ENCODE data around the gene PTGER4. TPM values are rescaled to one million over a fixed set of nuclear protein-coding genes. Genes with fewer than 3 reads are reported as not detected.
"Not testable (repeated sequence)": the region's sequence is repeated elsewhere in the genome, so short reads cannot be mapped to it uniquely, and the experiment has no call there.

Gene PTGER4
- total and polyA plus RNA-seq, 2 donors, result 22.8 to 25.2 TPM

GRCh38 chr5:40691894-40692293 lies 12.2 kb downstream of the PTGER4 start:
- Histone ChIP-seq H3K4me1 (ENCODE audit: control insufficient read depth in 2 of 2, insufficient read depth in 2 of 2, low read length in 2 of 2) (peaks cover 0 to 8% of the 10 kb centered on the region in 2 donors), H3K27me3 (ENCODE audit: control insufficient read depth in 2 of 2, insufficient read depth in 1 of 2, low read length in 1 of 2) (no peaks in the 10 kb centered on the region), H3K4me3 (ENCODE audit: low read length in 2 of 2) (no peak overlapping the region), H3K9me3 (ENCODE audit: control insufficient read depth in 2 of 2, insufficient read depth in 1 of 2, low read length in 1 of 2) (no peaks in the 10 kb centered on the region), H3K27ac (ENCODE audit: low read depth in 1 of 2, low read length in 1 of 2) (no peak overlapping the region), H3K36me3 (ENCODE audit: control insufficient read depth in 2 of 2, insufficient read depth in 2 of 2, low read length in 1 of 2) (peaks cover 18 to 47% of the 10 kb centered on the region in 2 donors)
- 96% methylated on average over 9 of the region's 9 CpGs for WGBS
- no peak for DNase-seq (ENCODE audit: low read depth in 6 of 9, low spot score in 9 of 9)

- Histone ChIP-seq H3K27ac (ENCODE audit: low read depth in 1 of 2, low read length in 1 of 2) (no peak overlapping the region), H3K4me3 (ENCODE audit: low read length in 2 of 2) (no peak overlapping the region), H3K9me3 (ENCODE audit: control insufficient read depth in 2 of 2, insufficient read depth in 1 of 2, low read length in 1 of 2) (no peaks in the 10 kb centered on the region), H3K36me3 (ENCODE audit: control insufficient read depth in 2 of 2, insufficient read depth in 2 of 2, low read length in 1 of 2) (peaks cover 18 to 38% of the 10 kb centered on the region in 2 donors), H3K4me1 (ENCODE audit: control insufficient read depth in 2 of 2, insufficient read depth in 2 of 2, low read length in 2 of 2) (peaks cover 0 to 2% of the 10 kb centered on the region in 2 donors), H3K27me3 (ENCODE audit: control insufficient read depth in 2 of 2, insufficient read depth in 1 of 2, low read length in 1 of 2) (no peaks in the 10 kb centered on the region)
- DNase-seq (ENCODE audit: low read depth in 6 of 9, low spot score in 9 of 9), result no peak
These were observed 14.7 kb downstream of the PTGER4 start for GRCh38 chr5:40694433-40694832.

GRCh38 chr5:40700116-40700782 lies 20.5 kb downstream of the PTGER4 start:
- H3K27me3 ChIP-seq (ENCODE audit: control insufficient read depth in 2 of 2, insufficient read depth in 1 of 2, low read length in 1 of 2), result no peaks in the 10 kb centered on the region
- DNase-seq (ENCODE audit: low read depth in 6 of 9, low spot score in 9 of 9), result no peak
- WGBS, result 98% methylated on average over 5 of the region's 5 CpGs
- H3K9me3 ChIP-seq (ENCODE audit: control insufficient read depth in 2 of 2, insufficient read depth in 1 of 2, low read length in 1 of 2), result no peaks in the 10 kb centered on the region
- no peak overlapping the region for H3K27ac ChIP-seq (ENCODE audit: low read depth in 1 of 2, low read length in 1 of 2)
- H3K4me3 ChIP-seq (ENCODE audit: low read length in 2 of 2), result no peak overlapping the region
- H3K4me1 ChIP-seq (ENCODE audit: control insufficient read depth in 2 of 2, insufficient read depth in 2 of 2, low read length in 2 of 2), result no peaks in the 10 kb centered on the region
- peaks cover 0 to 8% of the 10 kb centered on the region in 2 donors for H3K36me3 ChIP-seq (ENCODE audit: control insufficient read depth in 2 of 2, insufficient read depth in 2 of 2, low read length in 1 of 2)

GRCh38 chr5:40702027-40702426 lies 22.3 kb downstream of the PTGER4 start:
- not testable (repeated sequence) for H3K4me3 ChIP-seq (ENCODE audit: low read length in 2 of 2); H3K4me1 ChIP-seq (ENCODE audit: control insufficient read depth in 2 of 2, insufficient read depth in 2 of 2, low read length in 2 of 2); H3K27ac ChIP-seq (ENCODE audit: low read depth in 1 of 2, low read length in 1 of 2); DNase-seq (ENCODE audit: low read depth in 6 of 9, low spot score in 9 of 9); H3K27me3 ChIP-seq (ENCODE audit: control insufficient read depth in 2 of 2, insufficient read depth in 1 of 2, low read length in 1 of 2); H3K9me3 ChIP-seq (ENCODE audit: control insufficient read depth in 2 of 2, insufficient read depth in 1 of 2, low read length in 1 of 2); H3K36me3 ChIP-seq (ENCODE audit: control insufficient read depth in 2 of 2, insufficient read depth in 2 of 2, low read length in 1 of 2)

GRCh38 chr5:40705484-40705883 lies 25.8 kb downstream of the PTGER4 start:
- not testable (repeated sequence) for H3K36me3 ChIP-seq (ENCODE audit: control insufficient read depth in 2 of 2, insufficient read depth in 2 of 2, low read length in 1 of 2); H3K27ac ChIP-seq (ENCODE audit: low read depth in 1 of 2, low read length in 1 of 2); H3K4me1 ChIP-seq (ENCODE audit: control insufficient read depth in 2 of 2, insufficient read depth in 2 of 2, low read length in 2 of 2); H3K9me3 ChIP-seq (ENCODE audit: control insufficient read depth in 2 of 2, insufficient read depth in 1 of 2, low read length in 1 of 2); H3K4me3 ChIP-seq (ENCODE audit: low read length in 2 of 2); DNase-seq (ENCODE audit: low read depth in 6 of 9, low spot score in 9 of 9); H3K27me3 ChIP-seq (ENCODE audit: control insufficient read depth in 2 of 2, insufficient read depth in 1 of 2, low read length in 1 of 2)
- WGBS, result 97% methylated on average over 1 of the region's 1 CpG

DNA sequence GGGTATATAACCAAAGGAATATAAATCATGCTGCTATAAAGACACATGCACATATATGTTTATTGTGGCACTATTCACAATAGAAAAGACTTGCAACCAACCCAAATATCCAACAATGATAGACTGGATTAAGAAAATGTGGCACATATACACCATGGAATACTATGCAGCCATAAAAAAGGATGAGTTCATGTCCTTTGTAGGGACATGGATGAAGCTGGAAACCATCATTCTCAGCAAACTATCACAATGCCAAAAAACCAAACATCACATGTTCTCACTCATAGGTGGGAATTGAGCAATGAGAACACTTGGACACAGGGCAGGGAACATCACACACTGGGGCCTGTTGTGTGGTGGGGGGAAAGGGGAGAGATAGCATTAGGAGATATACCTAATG lies 30.9 kb downstream of the PTGER4 start:
- not testable (repeated sequence) for H3K4me3 ChIP-seq (ENCODE audit: low read length in 2 of 2); H3K36me3 ChIP-seq (ENCODE audit: control insufficient read depth in 2 of 2, insufficient read depth in 2 of 2, low read length in 1 of 2); H3K27me3 ChIP-seq (ENCODE audit: control insufficient read depth in 2 of 2, insufficient read depth in 1 of 2, low read length in 1 of 2); H3K4me1 ChIP-seq (ENCODE audit: control insufficient read depth in 2 of 2, insufficient read depth in 2 of 2, low read length in 2 of 2); H3K9me3 ChIP-seq (ENCODE audit: control insufficient read depth in 2 of 2, insufficient read depth in 1 of 2, low read length in 1 of 2); H3K27ac ChIP-seq (ENCODE audit: low read depth in 1 of 2, low read length in 1 of 2); DNase-seq (ENCODE audit: low read depth in 6 of 9, low spot score in 9 of 9)

DNA sequence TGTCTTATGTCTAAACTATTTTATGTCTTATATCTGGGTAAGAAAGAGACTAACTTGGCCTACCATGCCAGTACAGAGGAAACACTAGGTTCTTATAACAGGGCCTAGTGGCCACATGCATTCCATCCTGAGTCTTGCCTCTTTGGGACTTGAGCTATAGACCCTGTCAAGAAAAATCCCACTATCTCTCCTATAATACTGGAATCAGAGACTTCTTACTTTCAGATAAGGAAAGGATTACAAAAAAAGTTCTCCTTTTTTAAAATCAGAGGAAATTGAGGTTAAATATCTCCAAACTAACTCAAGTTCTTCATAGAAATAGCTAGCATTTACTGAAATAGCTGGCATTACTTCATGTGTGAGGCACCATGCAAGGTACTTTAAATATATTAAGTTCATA lies 34.3 kb downstream of the PTGER4 start:
- no peaks in the 10 kb centered on the region for H3K27me3 ChIP-seq (ENCODE audit: control insufficient read depth in 2 of 2, insufficient read depth in 1 of 2, low read length in 1 of 2)
- peaks cover 0 to 4% of the 10 kb centered on the region in 2 donors for H3K36me3 ChIP-seq (ENCODE audit: control insufficient read depth in 2 of 2, insufficient read depth in 2 of 2, low read length in 1 of 2)
- H3K9me3 ChIP-seq (ENCODE audit: control insufficient read depth in 2 of 2, insufficient read depth in 1 of 2, low read length in 1 of 2), result no peaks in the 10 kb centered on the region
- no peaks in the 10 kb centered on the region for H3K4me1 ChIP-seq (ENCODE audit: control insufficient read depth in 2 of 2, insufficient read depth in 2 of 2, low read length in 2 of 2)
- no peak overlapping the region for H3K27ac ChIP-seq (ENCODE audit: low read depth in 1 of 2, low read length in 1 of 2)
- H3K4me3 ChIP-seq (ENCODE audit: low read length in 2 of 2), result no peak overlapping the region
- no peak for DNase-seq (ENCODE audit: low read depth in 6 of 9, low spot score in 9 of 9)

GRCh38 chr5:40716000-40716399 lies 36.3 kb downstream of the PTGER4 start:
- no peak for DNase-seq (ENCODE audit: low read depth in 6 of 9, low spot score in 9 of 9)
- Histone ChIP-seq H3K27me3 (ENCODE audit: control insufficient read depth in 2 of 2, insufficient read depth in 1 of 2, low read length in 1 of 2) (no peaks in the 10 kb centered on the region), H3K9me3 (ENCODE audit: control insufficient read depth in 2 of 2, insufficient read depth in 1 of 2, low read length in 1 of 2) (no peaks in the 10 kb centered on the region), H3K36me3 (ENCODE audit: control insufficient read depth in 2 of 2, insufficient read depth in 2 of 2, low read length in 1 of 2) (peaks cover 2 to 8% of the 10 kb centered on the region in 2 donors), H3K4me1 (ENCODE audit: control insufficient read depth in 2 of 2, insufficient read depth in 2 of 2, low read length in 2 of 2) (no peaks in the 10 kb centered on the region), H3K27ac (ENCODE audit: low read depth in 1 of 2, low read length in 1 of 2) (no peak overlapping the region), H3K4me3 (ENCODE audit: low read length in 2 of 2) (no peak overlapping the region)
- 82% methylated on average over 2 of the region's 2 CpGs for WGBS

DNA sequence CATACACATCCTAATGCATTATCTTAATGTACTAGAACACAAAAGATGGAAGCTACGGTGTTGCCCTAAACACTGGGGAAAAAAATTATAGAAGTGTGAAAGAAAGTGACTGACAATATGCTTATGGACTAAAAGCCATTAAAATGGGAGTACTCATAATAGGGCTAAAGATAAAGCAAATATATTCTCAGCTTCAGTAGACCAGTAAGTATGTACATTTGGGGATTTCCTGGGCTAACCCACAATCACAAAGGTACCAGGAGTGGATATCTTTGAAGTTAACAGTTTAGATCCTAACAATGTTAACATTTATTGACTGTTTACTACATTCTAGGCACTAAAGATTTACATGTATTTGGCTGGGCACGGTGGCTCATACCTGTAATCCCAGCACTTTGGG lies 36.9 kb downstream of the PTGER4 start:
- DNase-seq (ENCODE audit: low read depth in 6 of 9, low spot score in 9 of 9), result no peak
- H3K4me1 ChIP-seq (ENCODE audit: control insufficient read depth in 2 of 2, insufficient read depth in 2 of 2, low read length in 2 of 2), result no peaks in the 10 kb centered on the region
- H3K27me3 ChIP-seq (ENCODE audit: control insufficient read depth in 2 of 2, insufficient read depth in 1 of 2, low read length in 1 of 2), result no peaks in the 10 kb centered on the region
- H3K27ac ChIP-seq (ENCODE audit: low read depth in 1 of 2, low read length in 1 of 2), result no peak overlapping the region
- no peaks in the 10 kb centered on the region for H3K9me3 ChIP-seq (ENCODE audit: control insufficient read depth in 2 of 2, insufficient read depth in 1 of 2, low read length in 1 of 2)
- 98% methylated on average over 2 of the region's 2 CpGs for WGBS
- H3K4me3 ChIP-seq (ENCODE audit: low read length in 2 of 2), result no peak overlapping the region
- H3K36me3 ChIP-seq (ENCODE audit: control insufficient read depth in 2 of 2, insufficient read depth in 2 of 2, low read length in 1 of 2), result peaks cover 3 to 12% of the 10 kb centered on the region in 2 donors

DNA sequence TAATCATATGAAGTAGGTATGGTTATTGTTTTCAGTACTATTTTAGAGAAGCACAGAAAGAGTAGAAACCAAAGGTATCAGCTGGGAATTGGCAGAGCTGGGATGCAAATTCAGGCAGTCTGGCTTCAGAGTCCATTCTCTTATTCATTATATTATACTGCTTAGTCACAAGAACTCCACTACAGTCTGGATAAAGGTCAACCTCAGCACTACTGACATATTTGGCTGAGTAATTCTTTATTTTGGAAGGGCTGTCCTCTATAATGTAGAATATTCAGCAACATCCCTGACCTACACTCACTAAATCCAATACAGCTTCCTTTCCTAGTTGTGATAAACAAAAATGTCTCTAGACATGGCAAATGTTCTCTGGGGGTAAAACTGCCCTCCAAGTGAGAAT lies 37.6 kb downstream of the PTGER4 start:
- no peaks in the 10 kb centered on the region for H3K4me1 ChIP-seq (ENCODE audit: control insufficient read depth in 2 of 2, insufficient read depth in 2 of 2, low read length in 2 of 2)
- DNase-seq (ENCODE audit: low read depth in 6 of 9, low spot score in 9 of 9), result no peak
- H3K9me3 ChIP-seq (ENCODE audit: control insufficient read depth in 2 of 2, insufficient read depth in 1 of 2, low read length in 1 of 2), result peaks cover 0 to 4% of the 10 kb centered on the region in 2 donors
- H3K4me3 ChIP-seq (ENCODE audit: low read length in 2 of 2), result no peak overlapping the region
- no peaks in the 10 kb centered on the region for H3K27me3 ChIP-seq (ENCODE audit: control insufficient read depth in 2 of 2, insufficient read depth in 1 of 2, low read length in 1 of 2)
- no peak overlapping the region for H3K27ac ChIP-seq (ENCODE audit: low read depth in 1 of 2, low read length in 1 of 2)
- H3K36me3 ChIP-seq (ENCODE audit: control insufficient read depth in 2 of 2, insufficient read depth in 2 of 2, low read length in 1 of 2), result peaks cover 8 to 12% of the 10 kb centered on the region in 2 donors

Measured in thymus (tissue), 11 donors.